Keratinocyte (primary cell): ENCODE results near the gene NXPH2. TPM values are rescaled to one million over a fixed set of nuclear protein-coding genes. Genes with fewer than 3 reads are reported as not detected.

Experiments
- DNase-seq: peaks from one replicate; pipeline ENCODE4 v3.0.0-alpha.2; 2011; ENCODE audit warnings: low read depth, missing footprints, low spot score
- FAIRE-seq: peaks from 2 replicates; lab custom pipeline; 2011; peaks lifted over from hg19 to GRCh38; lab: Jason Lieb, UNC
- H2AFZ ChIP-seq: 2 replicates; pipeline ENCODE4 v1.6.0; 2012; ENCODE audit warnings: low read length, control low read depth, inconsistent platforms; ENCODE audit not compliant: control insufficient read depth
- H3K27ac ChIP-seq: 2 replicates; pipeline ENCODE4 v1.5.1; 2011; ENCODE audit warnings: low read length; ENCODE audit not compliant: control insufficient read depth, insufficient read depth
- H3K27me3 ChIP-seq: 3 replicates; pipeline ENCODE4 v1.6.0; 2011; ENCODE audit warnings: low read length; ENCODE audit not compliant: control insufficient read depth, insufficient read depth; ENCODE audit errors: extremely low read depth
- H3K36me3 ChIP-seq, 2 experiments: 2 replicates in 1 of 2; 3 replicates in 1 of 2; pipeline ENCODE4 v1.5.1; 2011; ENCODE audit warnings: low read length in 2 of 2, mild to moderate bottlenecking in 1 of 2; ENCODE audit not compliant: control insufficient read depth in 2 of 2, insufficient read depth in 2 of 2; ENCODE audit errors: extremely low read depth in 1 of 2
- H3K4me1 ChIP-seq: 3 replicates; pipeline ENCODE4 v1.5.1; 2011; ENCODE audit warnings: low read length; ENCODE audit not compliant: control insufficient read depth, insufficient read depth; ENCODE audit errors: extremely low read depth
- H3K4me2 ChIP-seq: 3 replicates; pipeline ENCODE4 v1.6.0; 2011; ENCODE audit warnings: low read depth, low read length; ENCODE audit not compliant: control insufficient read depth, insufficient read depth; ENCODE audit errors: extremely low read depth
- H3K4me3 ChIP-seq, 3 experiments: fragments of 200-600 bp in 1 of 3; sonication (generic) in 1 of 3; 2 replicates in 2 of 3; 3 replicates in 1 of 3; pipeline ENCODE4 v1.5.1; 2011 to 2016; ENCODE audit warnings: low read length in 3 of 3, mild to moderate bottlenecking in 3 of 3, control low read depth in 2 of 3, inconsistent platforms in 1 of 3, low read depth in 1 of 3, mixed read lengths in 1 of 3, mixed run types in 1 of 3, moderate library complexity in 1 of 3; ENCODE audit not compliant: control insufficient read depth in 2 of 3, insufficient read depth in 2 of 3; ENCODE audit errors: extremely low read depth in 1 of 3
- H3K79me2 ChIP-seq: 2 replicates; pipeline ENCODE4 v1.6.0; 2012; ENCODE audit warnings: low read length; ENCODE audit not compliant: control insufficient read depth, insufficient read depth
- H3K9ac ChIP-seq: 3 replicates; pipeline ENCODE4 v1.6.0; 2011; ENCODE audit warnings: low read length; ENCODE audit not compliant: control insufficient read depth, insufficient read depth; ENCODE audit errors: extremely low read depth
- H3K9me1 ChIP-seq: 3 replicates; pipeline ENCODE4 v1.6.0; 2011; ENCODE audit warnings: low read length; ENCODE audit not compliant: control insufficient read depth, insufficient read depth; ENCODE audit errors: extremely low read depth
- H3K9me3 ChIP-seq: 2 replicates; pipeline ENCODE4 v1.5.1; 2012; ENCODE audit warnings: low read depth, low read length; ENCODE audit not compliant: control insufficient read depth
- H4K20me1 ChIP-seq: 3 replicates; pipeline ENCODE4 v1.6.0; 2011; ENCODE audit warnings: low read length; ENCODE audit not compliant: control insufficient read depth, insufficient read depth; ENCODE audit errors: extremely low read depth
- CTCF ChIP-seq, 3 experiments: IDR thresholded peaks in 1 of 3; conservative IDR thresholded peaks in 1 of 3; optimal IDR thresholded peaks in 1 of 3; 2 replicates in 2 of 3; 3 replicates in 1 of 3; pipeline versions ENCODE3 to v1.5.1; 2011; ENCODE audit warnings: low read length in 3 of 3, mild to moderate bottlenecking in 3 of 3, moderate library complexity in 2 of 3, control low read depth in 1 of 3, inconsistent platforms in 1 of 3; ENCODE audit not compliant: insufficient read depth in 2 of 3; ENCODE audit errors: extremely low read depth in 1 of 3
- EZH2 ChIP-seq: IDR thresholded peaks from one replicate; pipeline ENCODE4 v1.6.1; 2012; ENCODE audit warnings: inconsistent platforms, mild to moderate bottlenecking, low read length, moderate library complexity
- dilution Hi-C: fragments of 300-500 bp; cut with MboI; formaldehyde crosslinking; loops from one replicate; pipeline ENCODE4 v1.7.0; 2020; ENCODE audit warnings: low sequenced_read_pairs; ENCODE audit not compliant: extremely low pct_ligation_motif_present
- polyA plus RNA-seq, 5 experiments: library from polyadenylated mRNA; depleted of rRNA in 3 of 5; stranded (reverse) in 3 of 5; stranded (forward) in 1 of 5; unstranded in 1 of 5; fragments of >200 nt; gene quantifications; 1 replicate in 1 of 5; 2 replicates in 3 of 5; 3 replicates in 1 of 5; pipeline versions ENCODE4 v1.2.1 to v1.2.3, GENCODE V29; 2011 to 2012; ENCODE audit warnings: missing spikeins in 2 of 5, low read depth in 1 of 5, low replicate concordance in 1 of 5

The NXPH2 gene
- polyA plus RNA-seq, 1 donor (not counting 4 experiments of a cell fraction or from before 2014, with no cell fraction given), result not detected

GRCh38 chr2:138744713-138745112, 35.5 kb downstream of the NXPH2 start:
- Histone ChIP-seq H3K27ac (no peak overlapping the region), H3K9me3 (peaks cover 2% of the 10 kb centered on the region), H3K9ac (no peak overlapping the region), H3K9me1 (no peaks in the 10 kb centered on the region), H3K4me3 (no peak overlapping the region), H3K79me2 (no peaks in the 10 kb centered on the region), H3K27me3 (no peaks in the 10 kb centered on the region), H2AFZ (no peak overlapping the region), H4K20me1 (no peaks in the 10 kb centered on the region), H3K4me2 (no peak overlapping the region), H3K36me3 (no peaks in the 10 kb centered on the region), H3K4me1 (no peaks in the 10 kb centered on the region)
- DNase-seq (no peak), FAIRE-seq (no peak)
- dilution Hi-C loops, result no loop called here
- TF ChIP-seq CTCF (optimal IDR thresholded peaks at IDR 0.05 in 1 of 3, IDR thresholded peaks at IDR 0.05 in 1 of 3, conservative IDR thresholded peaks at IDR 0.05 in 1 of 3; ENCODE audit: extremely low read depth in 1 of 3, insufficient read depth in 2 of 3, low read length in 3 of 3), result no peak
- TF ChIP-seq EZH2, result no peak

- no peaks in the 10 kb centered on the region for H3K9me1 ChIP-seq
- H3K27me3 ChIP-seq, result no peaks in the 10 kb centered on the region
- no peak overlapping the region for H3K9ac ChIP-seq
- H4K20me1 ChIP-seq, result no peaks in the 10 kb centered on the region
- no peak overlapping the region for H2AFZ ChIP-seq
- no peaks in the 10 kb centered on the region for H3K79me2 ChIP-seq
- H3K4me1 ChIP-seq, result no peaks in the 10 kb centered on the region
- H3K9me3 ChIP-seq, result no peaks in the 10 kb centered on the region
- no peak overlapping the region for H3K4me3 ChIP-seq
- DNase-seq (no peak), FAIRE-seq (no peak)
- H3K36me3 ChIP-seq, result no peaks in the 10 kb centered on the region
- no peak overlapping the region for H3K4me2 ChIP-seq
- TF ChIP-seq CTCF (optimal IDR thresholded peaks at IDR 0.05 in 1 of 3, IDR thresholded peaks at IDR 0.05 in 1 of 3, conservative IDR thresholded peaks at IDR 0.05 in 1 of 3; ENCODE audit: extremely low read depth in 1 of 3, insufficient read depth in 2 of 3, low read length in 3 of 3), result no peak
- no peak for TF ChIP-seq EZH2
- dilution Hi-C loops, result no loop called here
- H3K27ac ChIP-seq, result no peak overlapping the region
These were observed 37.6 kb downstream of the NXPH2 start for GRCh38 chr2:138742441-138743057.
